HepG2 (cell line): ENCODE measurements around the gene XPNPEP3. TPM values are rescaled to one million over a fixed set of nuclear protein-coding genes. Genes with fewer than 3 reads are reported as not detected.

Source experiments
- CCAR2 ChIP-seq: fragments of 200-400 bp; formaldehyde crosslinking; optimal IDR thresholded peaks from 2 replicates; pipeline ENCODE3; 2018; ENCODE audit warnings: low read depth, mild to moderate bottlenecking, low read length, moderate library complexity
- CHD2 ChIP-seq: IDR thresholded peaks from 2 replicates; pipeline ENCODE4 v1.6.1; 2011; ENCODE audit warnings: low read depth, low read length, improper control_type of control experiment
- CREM ChIP-seq, 2 experiments: sonication (generic) in 1 of 2; formaldehyde crosslinking in 1 of 2; IDR thresholded peaks; 2 replicates each; pipeline versions ENCODE4 v1.4.0 to v1.6.1; 2016 to 2020; ENCODE audit warnings: antibody characterized with exemption in 1 of 2, mild to moderate bottlenecking in 1 of 2, missing genetic modification reagents in 1 of 2
- FOXP1 ChIP-seq, 2 experiments: fragments of 450-650 bp in 1 of 2; IDR thresholded peaks; 2 replicates each; pipeline ENCODE4 v1.6.1; 2017 to 2018; ENCODE audit warnings: antibody characterized with exemption in 1 of 2
- GABPA ChIP-seq, 2 experiments: IDR thresholded peaks; 2 replicates each; pipeline ENCODE4 v1.6.1; 2011 to 2016; ENCODE audit warnings: low read depth in 2 of 2, low read length in 1 of 2, missing biosample characterization in 1 of 2, missing genetic modification characterization in 1 of 2
- HBP1 ChIP-seq: IDR thresholded peaks from 2 replicates; pipeline ENCODE4 v1.6.1; 2016; ENCODE audit warnings: low read depth, control low read depth
- HCFC1 ChIP-seq: fragments of 150-350 bp; IDR thresholded peaks from 2 replicates; pipeline ENCODE4 v1.6.1; 2014; ENCODE audit warnings: low read depth, low read length
- HDAC1 ChIP-seq: sonication (generic); formaldehyde crosslinking; IDR thresholded peaks from 2 replicates; pipeline ENCODE4 v1.5.1; 2020; ENCODE audit warnings: mild to moderate bottlenecking, missing genetic modification reagents
- HIVEP1 ChIP-seq: sonication (generic); formaldehyde crosslinking; IDR thresholded peaks from 2 replicates; pipeline ENCODE4 v1.4.0; 2020; ENCODE audit warnings: mild to moderate bottlenecking, missing genetic modification reagents
- HOMEZ ChIP-seq: IDR thresholded peaks from 2 replicates; pipeline ENCODE4 v1.6.1; 2016; ENCODE audit warnings: low read depth
- MLX ChIP-seq: IDR thresholded peaks from 2 replicates; pipeline ENCODE4 v1.6.1; 2016
- MYC ChIP-seq: sonication (generic); formaldehyde crosslinking; IDR thresholded peaks from 2 replicates; pipeline ENCODE4 v1.9.0; 2021; ENCODE audit warnings: missing genetic modification reagents, borderline replicate concordance
- MYPOP ChIP-seq: sonication (generic); formaldehyde crosslinking; IDR thresholded peaks from 2 replicates; pipeline ENCODE4 v1.8.1; 2023; ENCODE audit warnings: mild to moderate bottlenecking, moderate library complexity, missing genetic modification reagents
- RNF219 ChIP-seq: sonication (generic); formaldehyde crosslinking; IDR thresholded peaks from 2 replicates; pipeline ENCODE4 v1.5.0; 2020; ENCODE audit warnings: mild to moderate bottlenecking, missing genetic modification reagents
- SIX4 ChIP-seq: sonication (generic); formaldehyde crosslinking; IDR thresholded peaks from 2 replicates; pipeline ENCODE4 v1.4.0; 2020; ENCODE audit warnings: missing genetic modification reagents
- TFDP2 ChIP-seq: sonication (generic); formaldehyde crosslinking; IDR thresholded peaks from 2 replicates; pipeline ENCODE4 v1.4.0; 2020; ENCODE audit warnings: missing genetic modification reagents
- ZKSCAN8 ChIP-seq: IDR thresholded peaks from 2 replicates; pipeline ENCODE4 v1.6.1; 2016; ENCODE audit warnings: borderline replicate concordance, missing genetic modification reagents, missing compliant biosample characterization
- ZNF329 ChIP-seq: sonication (generic); formaldehyde crosslinking; IDR thresholded peaks from 2 replicates; pipeline ENCODE4 v1.9.0; 2021; ENCODE audit warnings: low read depth, mild to moderate bottlenecking, missing genetic modification reagents
- polyA plus RNA-seq, 8 experiments: library from polyadenylated mRNA; depleted of rRNA in 3 of 8; stranded (reverse) in 7 of 8; unstranded in 1 of 8; fragments of >200 nt; fragmentation: Illumina TruSeq in 4 of 8; extraction: Trizol in 4 of 8; gene quantifications; 2 replicates each; pipeline versions ENCODE4 v1.2.1 to v1.2.3, GENCODE V29; 2011 to 2016; ENCODE audit warnings: low read depth in 4 of 8, missing spikeins in 1 of 8, mixed read lengths in 1 of 8; ENCODE audit not compliant: insufficient read depth in 1 of 8
- total RNA-seq, 5 experiments: library from RNA; depleted of rRNA; stranded (reverse); fragments of >200 nt; fragmentation: Illumina TruSeq; extraction: Trizol; gene quantifications; 2 replicates each; pipeline ENCODE4 v1.2.3, GENCODE V29; 2016; ENCODE audit warnings: low read depth in 1 of 5

XPNPEP3 gene
- total and polyA plus RNA-seq, 2 of the 13 experiments (the other 11 are each of a cell fraction or from before 2014, with no cell fraction given): 10.3 to 14.0 TPM

GRCh38 chr22:40950962-40951794 is 94.2 kb downstream of the XPNPEP3 start, which contains the start of gene RBX1 (continued):
- TF ChIP-seq ZKSCAN8 (peak; percentile 73; the same call in 1 of the 2 replicates), CCAR2 (no peak), HCFC1 (peak; percentile 46; the same call in 1 of the 2 replicates), MLX (CRISPR knock-in tag) (peak; percentile 88), CHD2 (peak; percentile 62), TFDP2 (CRISPR knock-in tag) (peak; percentile 64; the same call in 1 of the 2 replicates), GABPA (IDR thresholded peaks at IDR 0.05; ENCODE audit: low read depth, low read length) (peak; percentile 35), GABPA (CRISPR knock-in tag; IDR thresholded peaks at IDR 0.05; ENCODE audit: low read depth) (peak; percentile 85), HIVEP1 (CRISPR knock-in tag) (peak; percentile 20; the same call in 1 of the 2 replicates), MYC (CRISPR knock-in tag) (peak; percentile 75), ZNF329 (CRISPR knock-in tag) (0 out of 2 replicates have a peak, but pooled peaks have one; percentile 54), MYPOP (CRISPR knock-in tag) (peak; percentile 52; the same call in 1 of the 2 replicates), SIX4 (CRISPR knock-in tag) (no peak), HOMEZ (CRISPR knock-in tag) (0 out of 2 replicates have a peak, but pooled peaks have one; percentile 17), HBP1 (CRISPR knock-in tag) (peak; percentile 1; the same call in 1 of the 2 replicates), HDAC1 (CRISPR knock-in tag) (peak; percentile 60; the same call in 1 of the 2 replicates), RNF219 (no peak), CREM (IDR thresholded peaks at IDR 0.05) (peak; percentile 40; the same call in 1 of the 2 replicates), CREM (CRISPR knock-in tag; IDR thresholded peaks at IDR 0.05) (no peak), FOXP1 (IDR thresholded peaks at IDR 0.05) (no peak), FOXP1 (CRISPR knock-in tag; IDR thresholded peaks at IDR 0.05) (peak; percentile 30; the same call in 1 of the 2 replicates)
